IMR-90 (cell line): Measurements from ENCODE around the gene AKAP1. TPM values are rescaled to one million over a fixed set of nuclear protein-coding genes. Genes with fewer than 3 reads are reported as not detected.

Source experiments
- ATAC-seq: fragments of 200-7000 bp; cut with Tn5 transposase; 2 replicates; pipeline ENCODE4 v1.9.1; 2020; ENCODE audit warnings: low read depth, mild to moderate bottlenecking, moderate library complexity
- BruUV-seq: library from RNA; stranded (reverse); fragments of 400-500 nt; replicated peaks from 2 replicates; lab custom pipeline; 2021; lab: Mats Ljungman, UMichigan
- CTCF ChIA-PET: fragments of 300-600 bp; formaldehyde crosslinking; extraction: SDS; loops from one replicate; lab custom pipeline; 2021; ENCODE audit warnings: antibody characterized with exemption; lab: Yijun Ruan, JAX
- POLR2A ChIA-PET: fragments of 300-600 bp; sonication (Branson Sonifier 250); formaldehyde crosslinking; loops from one replicate; lab custom pipeline; 2022; ENCODE audit warnings: antibody characterized with exemption; ENCODE audit not compliant: unreplicated experiment; lab: Charles Lee
- DNase-seq: peaks from one replicate; pipeline ENCODE4 v3.0.0; 2013
- H2AFZ ChIP-seq: replicated peaks from 2 replicates; pipeline ENCODE3; 2013; ENCODE audit warnings: low read length, mild to moderate bottlenecking; ENCODE audit not compliant: poor library complexity
- H2AK5ac ChIP-seq: 2 replicates; pipeline ENCODE4 v1.6.1; 2013; ENCODE audit warnings: low read depth, low read length, inconsistent platforms
- H2AK9ac ChIP-seq: replicated peaks from 2 replicates; pipeline ENCODE3; 2013; ENCODE audit warnings: mild to moderate bottlenecking, low read depth, low read length, moderate library complexity; ENCODE audit not compliant: poor library complexity
- H2BK120ac ChIP-seq: 2 replicates; pipeline ENCODE4 v1.6.1; 2013; ENCODE audit warnings: low read depth, low read length, inconsistent platforms
- H2BK15ac ChIP-seq: 3 replicates; pipeline ENCODE4 v1.6.1; 2013; ENCODE audit warnings: low read depth, low read length, inconsistent platforms
- H2BK20ac ChIP-seq: 2 replicates; pipeline ENCODE4 v1.6.1; 2013; ENCODE audit warnings: low read depth, mild to moderate bottlenecking, inconsistent platforms, low read length, moderate library complexity
- H2BK5ac ChIP-seq: 2 replicates; pipeline ENCODE4 v1.6.1; 2013; ENCODE audit warnings: mild to moderate bottlenecking, low read depth, low read length, inconsistent platforms; ENCODE audit not compliant: poor library complexity, severe bottlenecking
- H3K14ac ChIP-seq: replicated peaks from 2 replicates; pipeline ENCODE4 v1.6.1; 2013; ENCODE audit warnings: low read depth, low read length, inconsistent platforms
- H3K18ac ChIP-seq: 2 replicates; pipeline ENCODE4 v1.6.1; 2013; ENCODE audit warnings: low read depth, low read length, control low read depth
- H3K23ac ChIP-seq: 2 replicates; pipeline ENCODE4 v1.6.1; 2013; ENCODE audit warnings: low read depth, low read length, inconsistent platforms
- H3K27ac ChIP-seq: 2 replicates; pipeline ENCODE4 v1.5.1; 2013; ENCODE audit warnings: mild to moderate bottlenecking, control low read depth, low read length; ENCODE audit not compliant: insufficient read depth
- H3K27me3 ChIP-seq: 2 replicates; pipeline ENCODE4 v1.6.1; 2013; ENCODE audit warnings: low read length; ENCODE audit not compliant: control insufficient read depth, insufficient read depth
- H3K36me3 ChIP-seq: 2 replicates; pipeline ENCODE4 v1.6.1; 2013; ENCODE audit warnings: low read length, mixed read lengths; ENCODE audit not compliant: control insufficient read depth, insufficient read depth
- H3K4ac ChIP-seq: 2 replicates; pipeline ENCODE4 v1.6.1; 2013; ENCODE audit warnings: low read depth, low read length, inconsistent platforms
- H3K4me1 ChIP-seq: 2 replicates; pipeline ENCODE4 v1.6.1; 2013; ENCODE audit warnings: low read length, mixed read lengths; ENCODE audit not compliant: control insufficient read depth, insufficient read depth
- H3K4me2 ChIP-seq: 2 replicates; pipeline ENCODE4 v1.6.1; 2013; ENCODE audit warnings: low read depth, mild to moderate bottlenecking, control low read depth, low read length, moderate library complexity
- H3K4me3 ChIP-seq: 2 replicates; pipeline ENCODE4 v1.5.1; 2013; ENCODE audit warnings: low read depth, mild to moderate bottlenecking, control low read depth, low read length, moderate library complexity; ENCODE audit not compliant: insufficient read depth
- H3K56ac ChIP-seq: 2 replicates; pipeline ENCODE4 v1.6.1; 2013; ENCODE audit warnings: low read length, inconsistent platforms; ENCODE audit not compliant: insufficient read depth; ENCODE audit errors: extremely low read depth
- H3K79me1 ChIP-seq, 2 experiments: 2 replicates each; pipeline ENCODE4 v1.6.1; 2013; ENCODE audit warnings: low read length in 2 of 2, inconsistent platforms in 1 of 2, low read depth in 1 of 2
- H3K9ac ChIP-seq: 2 replicates; pipeline ENCODE4 v1.6.1; 2013; ENCODE audit warnings: low read depth, low read length, control low read depth
- H3K9me1 ChIP-seq: 2 replicates; pipeline ENCODE4 v1.6.1; 2013; ENCODE audit warnings: low read length, inconsistent platforms; ENCODE audit not compliant: insufficient read depth
- H3K9me3 ChIP-seq: 2 replicates; pipeline ENCODE4 v1.6.1; 2013; ENCODE audit warnings: low read length; ENCODE audit not compliant: control insufficient read depth, insufficient read depth
- H4K20me1 ChIP-seq: 2 replicates; pipeline ENCODE4 v1.6.1; 2013; ENCODE audit warnings: low read length, inconsistent platforms; ENCODE audit not compliant: insufficient read depth
- H4K5ac ChIP-seq: 2 replicates; pipeline ENCODE4 v1.6.1; 2013; ENCODE audit warnings: mild to moderate bottlenecking, low read depth, low read length, control low read depth
- H4K8ac ChIP-seq, 2 experiments: 2 replicates each; pipeline ENCODE4 v1.6.1; 2013; ENCODE audit warnings: low read depth in 2 of 2, low read length in 2 of 2, control low read depth in 1 of 2, inconsistent platforms in 1 of 2
- H4K91ac ChIP-seq: 2 replicates; pipeline ENCODE4 v1.6.1; 2013; ENCODE audit warnings: low read depth, low read length, inconsistent platforms; ENCODE audit not compliant: insufficient read depth
- BHLHE40 ChIP-seq: fragments of 150-350 bp; IDR thresholded peaks from 2 replicates; pipeline ENCODE4 v1.6.1; 2016; ENCODE audit warnings: mild to moderate bottlenecking, low read depth, low read length
- CEBPB ChIP-seq: IDR thresholded peaks from 2 replicates; pipeline ENCODE4 v1.6.1; 2012; ENCODE audit warnings: low read depth, low read length, improper control_type of control experiment
- CHD1 ChIP-seq: IDR thresholded peaks from 2 replicates; pipeline ENCODE4 v1.6.1; 2012; ENCODE audit warnings: low read depth, low read length, improper control_type of control experiment
- ELK1 ChIP-seq: fragments of 150-350 bp; IDR thresholded peaks from 2 replicates; pipeline ENCODE4 v1.6.1; 2016; ENCODE audit warnings: low read depth, mild to moderate bottlenecking, low read length, moderate library complexity, borderline replicate concordance
- FOS ChIP-seq: fragments of 150-350 bp; IDR thresholded peaks from 2 replicates; pipeline ENCODE4 v1.6.1; 2016; ENCODE audit warnings: low read depth, low read length
- MAFK ChIP-seq: IDR thresholded peaks from 2 replicates; pipeline ENCODE4 v1.6.1; 2012; ENCODE audit warnings: low read depth, low read length, improper control_type of control experiment
- MAZ ChIP-seq: IDR thresholded peaks from 2 replicates; pipeline ENCODE4 v1.6.1; 2012; ENCODE audit warnings: low read depth, mild to moderate bottlenecking, low read length, improper control_type of control experiment, moderate library complexity, borderline replicate concordance
- MXI1 ChIP-seq: IDR thresholded peaks from 2 replicates; pipeline ENCODE4 v1.6.1; 2012; ENCODE audit warnings: low read depth, mild to moderate bottlenecking, low read length, moderate library complexity, borderline replicate concordance
- NFE2L2 ChIP-seq: fragments of 150-350 bp; IDR thresholded peaks from 2 replicates; pipeline ENCODE4 v1.6.1; 2016; ENCODE audit warnings: low read depth, mild to moderate bottlenecking, low read length
- POLR2A ChIP-seq: IDR thresholded peaks from 2 replicates; pipeline ENCODE4 v1.6.1; 2012; ENCODE audit warnings: mild to moderate bottlenecking, low read depth, low read length
- RAD21 ChIP-seq: IDR thresholded peaks from 2 replicates; pipeline ENCODE4 v1.6.1; 2012; ENCODE audit warnings: low read length, improper control_type of control experiment
- RCOR1 ChIP-seq: IDR thresholded peaks from 2 replicates; pipeline ENCODE4 v1.6.1; 2012; ENCODE audit warnings: mild to moderate bottlenecking, low read length, improper control_type of control experiment; ENCODE audit not compliant: insufficient replicate concordance
- RFX5 ChIP-seq: IDR thresholded peaks from 2 replicates; pipeline ENCODE4 v1.8.0; 2012; ENCODE audit warnings: low read depth, mild to moderate bottlenecking, low read length, moderate library complexity
- SMC3 ChIP-seq: fragments of 150-350 bp; IDR thresholded peaks from 2 replicates; pipeline ENCODE4 v1.6.1; 2016; ENCODE audit warnings: low read depth, mild to moderate bottlenecking, antibody characterized with exemption, low read length, moderate library complexity
- USF2 ChIP-seq: fragments of 150-350 bp; IDR thresholded peaks from 2 replicates; pipeline ENCODE4 v1.6.1; 2017; ENCODE audit warnings: mild to moderate bottlenecking, antibody characterized with exemption, low read length, low read depth
- WGBS, 2 experiments: methylation state at CpG; one replicate each; pipeline versions ENCODE4 v1.1.5 to v1.1.7; 2013; ENCODE audit warnings: missing lambda C conversion rate in 2 of 2; ENCODE audit not compliant: insufficient read length in 1 of 2; ENCODE audit errors: extremely low coverage in 2 of 2; 5-methylcytosine and 5-hydroxymethylcytosine counted together
- dilution Hi-C: fragments of 300-500 bp; cut with HindIII; formaldehyde crosslinking; loops from one replicate; pipeline ENCODE4 v1.14.3; 2018; ENCODE audit warnings: low sequenced_read_pairs; ENCODE audit not compliant: unreplicated experiment
- in situ Hi-C: fragments of 300-500 bp; cut with MboI; formaldehyde crosslinking; loops from 3 replicates; pipeline ENCODE4 v1.14.3; 2019; ENCODE audit warnings: low sequenced_read_pairs, inconsistent platforms, mixed read lengths
- intact Hi-C: fragments of 100-400 bp; cut with micrococcal nuclease; formaldehyde crosslinking; loops from 2 replicates; pipeline ENCODE4 v1.10.0; 2022
- polyA plus RNA-seq, 3 experiments: library from polyadenylated mRNA; depleted of rRNA; stranded (reverse); fragments of >200 nt; gene quantifications; 2 replicates each; pipeline ENCODE4 v1.2.3, GENCODE V29; 2012; ENCODE audit warnings: low replicate concordance in 1 of 3
- total RNA-seq: library from RNA; depleted of rRNA; stranded (reverse); fragments of >200 nt; gene quantifications from 2 replicates; pipeline ENCODE4 v1.2.3, GENCODE V29; 2012
- TF ChIP-seq, protein P1 (sequence below): conservative IDR thresholded peaks from 2 replicates; pipeline ENCODE4 v1.5.1; 2012; ENCODE audit warnings: mild to moderate bottlenecking, low read depth, low read length, improper control_type of control experiment

The AKAP1 gene
- total and polyA plus RNA-seq, 2 of the 4 experiments (the other 2 are of a cell fraction) = 10.2 to 17.4 TPM

DNA sequence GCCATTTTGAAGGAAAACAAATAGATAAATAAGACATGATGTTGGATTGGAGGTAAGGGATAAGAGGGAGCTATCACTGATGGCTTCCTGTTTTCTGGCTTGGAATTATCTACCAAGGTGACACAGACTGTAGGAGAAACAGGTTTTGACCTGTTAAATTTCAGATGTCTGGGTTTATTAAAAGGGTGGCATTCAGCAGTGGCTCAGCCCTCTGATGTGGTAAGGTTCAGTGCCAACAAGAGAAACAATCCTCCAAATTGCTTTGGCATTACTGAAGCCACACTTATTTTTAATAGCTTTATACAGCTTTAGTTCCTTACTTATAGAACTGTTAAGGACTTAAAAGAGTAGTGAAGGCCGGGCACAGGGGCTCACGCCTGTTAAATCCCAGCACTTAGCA is 37.0 kb upstream of the AKAP1 start:
- Histone ChIP-seq H3K9ac (no peak overlapping the region), H2BK20ac (no peak overlapping the region), H3K4me3 (no peak overlapping the region), H3K18ac (no peak overlapping the region), H2AFZ (no peak overlapping the region), H3K36me3 (no peaks in the 10 kb centered on the region), H3K27ac (no peak overlapping the region), H3K9me1 (no peaks in the 10 kb centered on the region), H4K8ac (no peak overlapping the region), H3K56ac (no peak overlapping the region), H3K14ac (no peak overlapping the region), H3K4ac (no peak overlapping the region), H2BK120ac (no peak overlapping the region), H4K20me1 (no peaks in the 10 kb centered on the region), H2AK9ac (no peak overlapping the region), H3K23ac (no peak overlapping the region), H3K4me1 (no peaks in the 10 kb centered on the region), H3K79me1 (no peaks in the 10 kb centered on the region), H3K27me3 (peaks cover 42% of the 10 kb centered on the region), H2AK5ac (no peak overlapping the region), H3K9me3 (no peaks in the 10 kb centered on the region), H3K4me2 (no peak overlapping the region), H4K5ac (no peak overlapping the region), H2BK5ac (no peak overlapping the region), H2BK15ac (no peak overlapping the region), H4K91ac (no peak overlapping the region)
- intact Hi-C loops (no loop called here), dilution Hi-C loops (no loop called here), in situ Hi-C loops (no loop called here)
- ChIA-PET POLR2A (no interaction called here), CTCF (no interaction called here)
- WGBS, 2 experiments = no CpG with 5 or more reads among the region's 2 CpGs
- DNase-seq (no peak), ATAC-seq (no peak)
- TF ChIP-seq CHD1 = no peak
- no peak for TF ChIP-seq BHLHE40
- no peak for TF ChIP-seq RCOR1
- TF ChIP-seq ELK1 = no peak
- TF ChIP-seq MXI1 = no peak
- TF ChIP-seq, protein P1, sequence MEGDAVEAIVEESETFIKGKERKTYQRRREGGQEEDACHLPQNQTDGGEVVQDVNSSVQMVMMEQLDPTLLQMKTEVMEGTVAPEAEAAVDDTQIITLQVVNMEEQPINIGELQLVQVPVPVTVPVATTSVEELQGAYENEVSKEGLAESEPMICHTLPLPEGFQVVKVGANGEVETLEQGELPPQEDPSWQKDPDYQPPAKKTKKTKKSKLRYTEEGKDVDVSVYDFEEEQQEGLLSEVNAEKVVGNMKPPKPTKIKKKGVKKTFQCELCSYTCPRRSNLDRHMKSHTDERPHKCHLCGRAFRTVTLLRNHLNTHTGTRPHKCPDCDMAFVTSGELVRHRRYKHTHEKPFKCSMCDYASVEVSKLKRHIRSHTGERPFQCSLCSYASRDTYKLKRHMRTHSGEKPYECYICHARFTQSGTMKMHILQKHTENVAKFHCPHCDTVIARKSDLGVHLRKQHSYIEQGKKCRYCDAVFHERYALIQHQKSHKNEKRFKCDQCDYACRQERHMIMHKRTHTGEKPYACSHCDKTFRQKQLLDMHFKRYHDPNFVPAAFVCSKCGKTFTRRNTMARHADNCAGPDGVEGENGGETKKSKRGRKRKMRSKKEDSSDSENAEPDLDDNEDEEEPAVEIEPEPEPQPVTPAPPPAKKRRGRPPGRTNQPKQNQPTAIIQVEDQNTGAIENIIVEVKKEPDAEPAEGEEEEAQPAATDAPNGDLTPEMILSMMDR = no peak
- TF ChIP-seq MAFK = no peak
- TF ChIP-seq CEBPB = no peak
- TF ChIP-seq RAD21 = no peak
- TF ChIP-seq NFE2L2 = no peak
- no peak for TF ChIP-seq POLR2A
- no peak for TF ChIP-seq FOS
- TF ChIP-seq RFX5 = no peak
- TF ChIP-seq MAZ = no peak
- TF ChIP-seq USF2 = no peak
- TF ChIP-seq SMC3 = no peak
- BruUV-seq = no TSS peak
